ENCODE measurements around the gene ZNF324B. TPM values are rescaled to one million over a fixed set of nuclear protein-coding genes. Genes with fewer than 3 reads are reported as not detected.
A peak's percentile ranks its signal among the peaks of the same experiment; 100 is the strongest.
"Not testable (repeated sequence)": the region's sequence is repeated elsewhere in the genome, so short reads cannot be mapped to it uniquely, and the experiment has no call there.

The ZNF324B gene
- polyA plus RNA-seq (ENCODE audit: insufficient read length), result 5.4 TPM
- long read RNA-seq, donor 1, partial matches to known transcripts, result 0 of 2 reads
- long read RNA-seq, donor 1, other reads (novel, unspliced or antisense), result 0 of 2 reads
- long read RNA-seq, donor 2, partial matches to known transcripts, result 0 of 1 reads
- long read RNA-seq, donor 2, other reads (novel, unspliced or antisense), result 0 of 1 reads
- long read RNA-seq, donor 3, partial matches to known transcripts, result 0 of 1 reads
- long read RNA-seq, donor 3, other reads (novel, unspliced or antisense), result 0 of 1 reads
- long read RNA-seq, donor 4, result 0 reads
- long read RNA-seq, donor 5, result 0 reads
- long read RNA-seq, donor 6, partial matches to known transcripts, result 0 of 1 reads
- long read RNA-seq, donor 6, other reads (novel, unspliced or antisense), result 0 of 1 reads
- long read RNA-seq, donor 7, result 0 reads
- long read RNA-seq, donor 8, result 0 reads

DNA sequence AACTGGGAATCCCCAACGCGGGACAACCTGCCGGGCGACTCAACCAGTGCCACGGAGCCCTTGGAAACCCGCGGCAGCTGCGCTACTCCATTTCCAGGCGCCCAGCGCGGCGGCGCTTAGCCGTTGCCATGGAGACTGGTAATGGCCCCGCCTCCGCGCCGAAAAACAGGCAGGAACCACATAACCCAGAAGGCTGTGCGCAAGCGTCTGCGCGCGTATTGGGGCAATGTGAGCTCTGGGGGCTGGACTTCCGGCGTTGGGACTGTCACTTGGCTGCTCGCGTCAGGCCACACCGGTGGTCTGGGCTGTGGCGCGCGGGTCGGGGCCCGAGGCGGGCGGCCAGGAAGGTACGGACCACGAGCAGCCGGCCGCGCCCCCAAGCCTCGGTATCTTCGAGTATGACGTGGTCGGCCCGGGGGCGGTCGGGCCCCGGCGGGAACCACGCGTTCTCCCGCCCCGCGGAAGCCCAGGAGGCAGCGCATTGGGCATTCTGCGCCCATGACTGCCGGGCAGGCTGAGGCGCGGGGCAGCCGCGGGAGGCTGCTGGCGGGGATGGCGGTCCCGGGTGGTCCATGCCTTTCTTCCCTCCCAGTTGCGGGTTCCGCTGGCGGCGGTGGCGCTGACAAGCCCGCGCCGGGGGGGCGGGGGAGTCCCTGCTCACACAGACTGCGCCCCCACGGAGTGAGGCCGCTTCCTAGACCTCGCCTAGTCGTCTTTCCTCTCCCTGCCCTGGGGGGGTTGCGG, at the start of gene ZNF324B:
Gene ZNF324B, plus strand, starts transcription at position 265 of the 744 bp plus-strand sequence. CDS start 2,080 bp downstream, outside the sequence.
- DNase-seq, result peak; percentile 96

DNA sequence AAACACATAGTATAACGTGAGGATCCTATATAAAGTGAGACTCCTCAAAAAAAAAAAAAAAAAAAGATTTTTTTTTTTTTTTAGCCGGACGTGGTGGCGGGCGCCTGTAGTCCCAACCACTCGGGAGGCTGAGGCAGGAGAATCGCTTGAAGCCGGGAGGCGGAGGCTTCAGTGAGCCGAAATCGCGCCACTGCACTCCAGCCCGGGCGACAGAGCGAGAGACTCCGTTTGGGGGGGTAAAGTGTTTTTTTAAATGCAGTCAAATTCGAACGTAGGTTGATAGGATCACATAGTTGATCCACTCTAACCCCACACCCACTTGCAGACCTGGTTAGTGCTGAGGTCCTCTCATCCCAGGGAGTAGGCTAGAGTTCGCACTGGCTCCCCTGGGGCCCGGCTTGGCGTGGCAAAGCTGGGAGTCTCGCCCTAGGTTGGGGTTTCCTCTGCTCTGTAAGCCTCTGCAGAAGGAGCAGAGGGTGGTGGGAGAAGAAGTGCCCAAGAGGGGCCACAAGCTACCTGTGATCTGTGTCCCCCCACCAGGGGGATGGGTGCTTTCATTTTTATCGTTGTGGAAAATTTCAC, 49.5 kb upstream of the ZNF324B start:
- DNase-seq, result no peak

DNA sequence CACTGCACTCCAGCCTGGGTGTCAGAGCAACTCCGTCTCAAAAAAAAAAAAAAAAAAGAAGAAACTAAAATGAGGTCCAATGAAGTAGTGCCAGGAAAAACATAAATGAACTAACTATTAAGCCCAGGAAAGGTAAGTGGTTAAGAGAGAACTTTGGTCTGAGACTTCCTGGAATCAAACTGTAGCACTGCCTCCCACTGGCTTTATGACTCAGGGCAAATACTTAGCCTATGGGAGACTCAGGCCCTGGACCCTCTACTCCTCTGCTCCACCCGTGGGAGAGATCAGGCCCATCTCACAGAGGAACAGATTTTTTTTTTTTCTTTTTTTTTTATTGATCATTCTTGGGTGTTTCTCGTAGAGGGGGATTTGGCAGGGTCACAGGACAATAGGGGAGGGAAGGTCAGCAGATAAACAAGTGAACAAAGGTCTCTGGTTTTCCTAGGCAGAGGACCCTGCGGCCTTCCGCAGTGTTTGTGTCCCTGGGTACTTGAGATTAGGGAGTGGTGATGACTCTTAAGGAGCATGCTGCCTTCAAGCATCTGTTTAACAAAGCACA, 47.4 kb upstream of the ZNF324B start:
- DNase-seq, result not testable (repeated sequence)

DNA sequence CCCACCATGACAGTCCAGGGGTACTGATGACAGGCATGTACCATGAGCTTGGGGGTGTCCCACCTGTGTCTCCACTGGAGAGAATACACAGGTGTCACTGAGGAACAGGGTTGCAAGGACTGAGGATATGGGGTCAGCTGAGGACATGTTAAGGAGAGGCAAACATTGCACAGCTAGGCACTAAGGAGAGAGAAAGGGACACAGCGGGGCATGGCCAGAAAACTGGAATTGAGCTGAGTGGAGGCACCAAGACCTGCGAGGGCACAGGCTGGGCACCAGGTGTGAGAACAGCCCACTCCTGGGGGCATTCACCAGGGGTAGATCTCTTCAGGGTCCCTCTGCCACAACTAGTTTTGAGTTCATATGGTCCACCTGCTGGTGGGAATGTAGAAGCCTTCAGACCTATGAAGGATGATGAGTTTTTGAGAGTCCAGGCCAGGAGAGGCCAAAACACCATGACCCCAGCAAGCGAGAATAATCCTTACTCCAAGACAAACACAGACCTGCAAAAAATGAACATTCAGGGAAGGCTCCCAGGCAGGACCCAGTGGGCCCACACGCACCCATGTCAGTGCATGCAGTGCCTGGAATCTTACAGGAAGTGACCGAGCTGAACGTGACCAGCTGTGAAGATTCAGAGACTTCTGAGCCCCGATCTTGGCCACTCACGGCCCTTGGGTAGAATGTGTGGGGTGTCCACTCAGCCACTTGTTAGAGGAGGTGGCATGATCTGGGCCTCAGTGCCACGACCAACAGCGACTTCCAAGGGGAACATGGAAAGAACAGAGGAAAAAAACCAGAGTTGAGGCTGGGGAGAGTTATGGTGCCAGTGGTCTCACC, 44.4 kb upstream of the ZNF324B start:
- no peak for DNase-seq

DNA sequence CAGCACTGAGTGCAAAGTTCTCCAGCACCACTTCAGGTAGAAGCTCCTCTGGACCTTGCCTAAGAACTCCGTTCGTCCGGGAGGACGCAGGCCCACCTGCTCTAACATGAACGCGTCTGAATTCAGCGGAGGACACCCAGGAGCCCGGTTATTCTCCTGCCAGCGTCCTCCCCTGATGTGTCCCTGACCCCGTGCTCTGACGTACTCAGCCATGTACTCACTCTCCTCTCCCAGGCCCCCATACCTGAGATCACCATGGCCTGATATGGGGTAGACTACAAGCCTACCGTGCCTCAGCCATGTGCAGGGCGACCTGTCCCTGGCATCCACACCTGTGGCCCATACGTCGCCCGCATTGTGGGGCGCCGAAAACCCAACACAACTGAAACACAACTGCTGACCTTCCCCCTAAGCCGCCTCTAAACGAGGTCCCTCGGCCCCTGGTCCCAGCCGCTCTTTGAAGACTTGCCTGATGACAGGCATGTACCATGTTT, 43.7 kb upstream of the ZNF324B start:
- no peak for DNase-seq

DNA sequence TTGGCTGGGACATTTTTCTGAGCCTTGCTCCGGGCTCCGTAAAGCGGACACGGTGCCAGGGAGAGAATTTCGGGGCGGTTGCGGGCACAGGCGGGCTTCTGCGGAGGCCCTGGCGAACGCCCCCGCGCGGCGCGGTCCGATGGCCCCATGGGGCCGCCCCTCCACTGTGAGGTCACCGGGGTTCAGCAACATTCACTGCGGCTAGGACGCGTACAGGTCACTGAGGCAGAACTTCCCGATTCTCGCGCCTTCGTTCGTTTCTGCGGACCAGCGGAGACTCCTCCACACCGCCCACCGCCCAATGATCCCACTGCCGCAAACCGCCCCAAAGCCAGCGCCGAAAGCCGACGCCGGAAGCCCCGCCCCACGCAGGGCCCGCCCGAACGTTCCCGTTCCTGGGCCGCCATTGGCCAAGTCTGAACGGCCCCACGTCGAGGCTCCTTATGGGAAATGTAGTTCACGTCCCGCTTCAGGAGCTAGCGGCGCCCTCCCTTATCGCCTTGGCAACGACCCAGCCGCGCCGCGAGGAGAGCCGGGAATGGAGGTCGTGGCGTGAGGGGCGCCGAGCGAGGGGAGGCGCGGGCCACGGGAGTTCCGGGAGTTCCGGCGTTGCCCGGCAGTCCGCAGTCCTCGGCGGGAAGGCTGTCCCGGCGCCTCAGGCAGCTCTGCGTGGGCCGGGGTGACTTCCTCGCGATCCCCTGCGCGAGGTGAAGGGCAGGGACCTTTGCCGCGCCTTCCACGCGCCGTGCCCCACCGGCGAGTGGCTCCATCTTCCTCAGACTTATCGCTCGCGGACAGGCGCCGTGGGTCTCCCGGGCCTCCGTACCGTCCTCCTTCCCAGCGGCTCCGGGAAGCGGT, 43.0 kb upstream of the ZNF324B start, which contains the start of gene ZNF584:
Gene ZNF584, plus strand, starts transcription at position 498 of the 858 bp plus-strand sequence. CDS start 499 bp downstream, outside the sequence.
- peak; percentile 98 for DNase-seq

DNA sequence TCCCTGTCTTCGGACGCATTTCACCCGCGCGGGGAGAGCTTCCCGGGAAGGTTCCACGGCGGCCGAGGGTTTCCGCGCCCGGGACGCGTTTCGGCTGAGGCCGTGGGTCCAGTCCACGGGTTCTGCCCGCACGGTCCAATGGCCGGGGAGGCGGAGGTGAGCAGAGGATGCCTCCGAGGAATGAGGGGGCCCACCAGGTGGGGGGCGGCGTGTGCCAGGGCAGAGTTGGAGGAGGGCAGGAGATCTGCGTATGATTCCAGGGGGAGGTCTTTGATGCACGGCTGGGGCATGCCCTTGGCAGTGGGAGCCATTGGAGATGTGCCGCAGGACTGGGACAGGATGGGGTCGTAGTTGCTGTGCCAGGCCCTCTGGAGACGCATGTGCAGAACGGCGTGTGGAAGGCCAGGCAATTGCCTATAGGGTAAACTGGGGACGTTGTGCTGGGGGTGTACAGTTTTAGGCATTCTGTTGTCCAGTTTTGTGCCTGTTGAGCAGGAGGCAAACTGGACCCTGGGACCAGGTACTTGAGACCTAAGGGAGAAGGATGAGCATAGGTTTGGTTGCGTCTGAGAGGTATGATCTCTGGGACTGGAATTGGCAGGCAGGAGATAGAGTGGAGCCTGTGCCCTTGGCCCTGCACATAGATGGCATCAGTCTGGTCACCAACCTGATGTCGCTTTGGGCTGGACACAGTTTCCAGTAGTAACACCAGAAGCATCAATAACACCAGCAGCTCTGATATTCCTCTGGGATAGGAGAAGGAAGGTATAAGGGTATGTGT, 42.2 kb upstream of the ZNF324B start:
- DNase-seq, result no peak

DNA sequence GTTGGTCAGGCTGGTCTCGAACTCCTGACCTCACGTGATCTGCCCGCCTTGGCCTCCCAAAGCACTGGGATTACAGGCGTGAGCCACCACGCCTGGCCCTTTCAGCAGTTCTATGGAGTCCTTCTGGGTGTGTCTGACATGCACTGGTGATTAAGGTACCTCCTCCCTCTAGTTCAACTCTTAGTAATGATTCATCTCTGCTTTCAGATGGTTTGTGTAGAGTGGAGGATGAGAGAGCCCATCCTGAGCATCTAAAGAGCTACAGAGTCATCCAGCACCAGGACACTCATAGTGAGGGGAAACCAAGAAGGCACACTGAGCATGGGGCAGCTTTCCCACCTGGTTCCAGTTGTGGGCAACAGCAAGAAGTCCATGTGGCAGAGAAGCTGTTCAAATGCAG, 34.8 kb upstream of the ZNF324B start:
- DNase-seq, result no peak

DNA sequence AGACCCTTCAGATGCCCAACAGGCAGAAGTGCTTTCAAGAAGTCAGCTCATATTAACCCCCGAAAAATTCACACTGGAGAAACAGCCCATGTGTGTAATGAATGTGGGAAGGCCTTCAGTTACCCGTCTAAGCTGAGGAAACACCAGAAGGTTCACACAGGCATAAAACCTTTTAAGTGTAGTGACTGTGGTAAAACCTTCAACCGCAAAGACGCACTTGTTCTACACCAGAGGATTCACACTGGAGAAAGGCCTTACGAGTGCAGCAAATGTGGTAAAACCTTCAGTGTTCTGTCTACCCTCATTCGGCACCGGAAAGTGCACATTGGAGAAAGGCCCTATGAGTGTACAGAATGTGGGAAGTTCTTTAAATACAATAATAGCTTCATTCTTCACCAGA, 34.4 kb upstream of the ZNF324B start:
- no peak for DNase-seq

DNA sequence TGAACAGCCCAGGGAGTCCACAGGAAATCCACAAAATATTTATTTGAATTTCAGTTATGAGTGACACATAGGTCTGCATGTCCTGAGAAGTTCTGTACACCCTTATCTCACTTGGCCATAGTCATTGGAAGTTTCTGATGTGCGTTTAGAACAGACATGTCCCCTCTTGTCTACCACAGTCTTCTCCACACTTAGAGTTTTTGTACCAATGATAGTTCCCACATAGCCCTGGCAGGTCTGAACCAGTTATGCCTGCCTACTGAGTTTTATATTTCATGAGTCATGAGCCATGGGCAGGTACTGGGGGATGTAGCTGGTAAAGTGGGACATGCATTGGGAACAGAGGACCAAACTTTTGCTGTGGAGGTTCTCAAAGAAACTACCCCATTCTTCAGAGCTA, 22.8 kb upstream of the ZNF324B start:
- DNase-seq, result no peak

DNA sequence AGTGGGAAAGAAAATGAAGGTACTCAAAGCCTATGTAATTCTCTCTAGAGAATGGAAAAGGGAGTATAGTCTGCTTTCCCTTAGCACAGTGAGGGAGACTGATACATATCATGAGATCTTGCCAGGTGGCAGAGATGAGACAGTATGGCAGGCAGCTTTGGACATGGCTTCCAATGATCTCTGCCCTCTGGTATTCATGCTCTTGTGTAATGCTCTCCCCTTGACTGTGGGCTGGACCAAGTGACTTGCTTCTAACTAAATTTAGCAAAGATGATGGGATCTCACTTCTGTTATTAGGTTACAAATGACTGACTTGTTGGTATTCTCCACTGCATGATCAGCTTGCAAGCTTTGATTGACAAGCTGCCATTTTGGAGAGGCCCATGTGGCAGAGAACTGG, 21.7 kb upstream of the ZNF324B start:
- DNase-seq, result no peak

DNA sequence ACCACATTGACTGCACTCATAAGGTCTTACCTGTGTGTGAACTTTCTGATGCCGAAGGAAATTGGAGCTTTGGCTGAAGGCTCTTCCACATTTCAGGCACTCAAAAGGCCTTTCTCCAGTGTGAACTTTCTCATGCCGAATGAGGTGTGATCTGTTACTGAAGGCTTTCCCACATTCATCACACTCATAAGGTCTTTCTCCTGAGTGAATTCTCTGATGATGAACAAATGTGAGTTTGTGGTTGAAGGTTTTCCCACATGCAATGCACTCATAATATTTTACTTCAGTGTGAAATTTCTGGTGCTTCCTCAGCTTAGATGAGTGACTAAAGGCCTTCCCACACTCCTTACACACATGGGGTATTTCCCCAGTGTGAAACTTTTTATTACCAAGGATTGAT, 17.2 kb upstream of the ZNF324B start:
- no peak for DNase-seq

DNA sequence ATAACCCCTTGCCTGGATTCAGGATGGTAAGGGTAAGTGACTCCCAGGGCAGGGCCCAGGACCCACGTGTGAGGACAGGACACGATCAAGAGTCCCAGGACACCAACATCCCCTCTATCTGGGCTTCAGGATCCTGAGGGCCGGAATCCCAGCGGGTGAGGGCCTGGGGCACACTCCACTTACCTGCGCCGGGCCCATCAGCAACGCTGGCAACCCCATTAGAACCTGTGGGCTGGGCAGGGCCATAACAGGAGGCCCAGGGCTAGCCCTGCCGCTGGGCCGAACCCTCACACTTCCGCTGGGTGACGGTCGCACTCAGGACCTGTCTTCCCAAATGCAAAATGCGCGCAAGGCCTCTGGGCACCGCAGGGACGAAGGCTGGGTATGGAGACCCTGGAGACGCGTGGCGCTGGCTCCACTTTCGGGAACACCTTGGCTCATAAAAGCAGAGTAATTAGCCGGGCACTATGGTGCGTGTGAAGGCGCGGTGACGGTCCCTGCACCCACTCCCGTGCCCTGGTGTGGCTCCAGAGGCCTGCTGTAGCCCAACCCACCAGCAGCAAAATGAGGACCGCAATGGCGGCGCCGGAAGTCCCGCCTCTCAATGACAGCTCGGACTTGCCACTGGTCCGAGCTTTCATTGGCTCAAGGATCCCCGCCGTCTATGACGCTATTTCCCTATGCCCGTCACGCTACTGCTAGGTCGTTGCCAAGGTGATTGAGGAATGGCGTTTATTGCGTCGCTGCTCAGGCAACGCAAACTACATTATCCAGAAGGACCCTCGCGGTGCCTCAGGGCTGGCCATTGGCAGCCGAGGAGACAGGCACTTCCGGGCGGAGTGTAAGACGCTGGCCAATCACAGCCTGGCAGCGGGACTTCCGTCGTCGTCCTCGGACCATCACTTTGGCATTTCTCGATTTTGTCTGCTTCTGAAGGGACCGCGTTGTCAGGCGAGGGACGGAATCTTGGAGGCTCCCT, 11.6 kb upstream of the ZNF324B start, which contains the start of gene ZNF132:
Gene ZNF132, minus strand, starts transcription at position 578 of the 979 bp plus-strand sequence. Its CDS starts 332 bp downstream, at position 246.
- peak; percentile 100 for DNase-seq

DNA sequence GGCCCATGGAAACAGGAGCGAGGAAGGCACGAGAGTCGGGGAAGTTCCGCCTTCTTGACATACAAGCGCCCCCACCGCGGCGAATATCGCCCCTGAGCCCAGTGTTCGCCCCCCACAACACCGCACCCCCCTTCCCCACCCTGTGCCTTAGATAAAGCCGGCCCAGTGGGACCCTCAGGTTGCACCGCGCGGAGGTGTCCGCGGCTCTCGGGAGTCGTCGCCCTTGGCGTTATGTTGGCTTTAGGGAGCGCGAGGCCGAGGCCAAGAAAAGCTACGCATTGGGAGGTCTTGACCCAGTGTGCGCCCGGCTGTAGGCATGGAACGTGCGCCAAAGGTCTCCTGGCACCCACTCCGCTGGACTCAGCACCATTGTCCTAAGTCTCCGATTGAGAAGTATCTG, 10.9 kb upstream of the ZNF324B start:
- DNase-seq, result no peak

DNA sequence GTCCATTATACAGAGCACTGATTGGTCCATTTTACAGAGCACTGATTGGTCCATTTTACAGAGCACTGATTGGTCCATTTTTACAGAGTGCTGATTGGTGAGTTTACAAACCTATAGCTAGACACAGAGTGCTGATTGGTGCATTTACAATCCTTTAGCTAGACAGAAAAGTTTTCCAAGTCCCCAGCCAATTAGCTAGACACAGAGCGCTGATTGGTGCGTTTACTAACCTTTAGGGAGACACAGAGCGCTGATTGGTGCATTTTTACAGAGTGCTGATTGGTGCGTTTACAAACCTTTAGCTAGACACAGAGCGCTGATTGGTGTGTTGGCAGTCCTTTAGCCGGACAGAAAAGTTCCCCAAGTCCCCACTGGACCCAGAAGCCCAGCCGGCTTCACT, 8.4 kb upstream of the ZNF324B start:
- not testable (repeated sequence) for DNase-seq

DNA sequence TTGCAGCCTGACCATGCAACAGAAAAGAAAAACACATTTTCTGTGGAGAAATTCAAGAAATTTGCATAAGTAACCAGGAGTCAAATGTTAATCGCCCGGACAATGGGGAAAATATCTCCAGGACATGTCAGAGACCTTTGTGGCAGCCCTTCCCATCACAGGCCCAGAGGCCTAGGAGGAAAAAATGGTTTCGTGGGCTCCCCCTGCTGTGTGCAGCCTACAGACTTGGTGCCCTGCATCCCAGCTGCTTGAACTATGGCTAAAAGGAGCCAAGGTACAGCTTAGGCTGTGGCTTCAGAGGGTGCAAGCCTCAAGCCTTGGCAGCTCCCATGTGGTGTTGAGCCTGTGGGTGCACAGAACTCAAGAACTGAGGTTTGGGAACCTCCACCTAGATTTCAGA, 2.6 kb upstream of the ZNF324B start:
- not testable (repeated sequence) for DNase-seq

DNA sequence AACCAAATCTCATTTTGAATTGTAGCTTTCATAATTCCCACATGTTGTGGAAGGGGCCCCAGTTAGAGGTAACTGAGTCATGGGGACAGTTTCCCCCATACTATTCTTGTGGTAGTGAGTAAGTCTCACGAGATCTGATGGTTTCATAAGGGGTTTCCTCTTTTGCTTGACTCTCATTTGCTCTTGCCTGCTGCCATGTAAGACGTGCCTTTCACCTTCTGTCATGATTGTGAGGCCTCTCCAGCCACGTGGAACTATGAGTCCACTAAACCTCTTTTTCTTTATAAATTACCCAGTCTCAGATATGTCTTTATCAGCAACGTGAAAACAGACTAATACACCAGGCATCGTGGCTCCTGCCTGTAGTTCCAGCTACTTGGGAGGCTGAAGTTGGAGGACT, 1.4 kb upstream of the ZNF324B start:
- DNase-seq, result not testable (repeated sequence)

DNA sequence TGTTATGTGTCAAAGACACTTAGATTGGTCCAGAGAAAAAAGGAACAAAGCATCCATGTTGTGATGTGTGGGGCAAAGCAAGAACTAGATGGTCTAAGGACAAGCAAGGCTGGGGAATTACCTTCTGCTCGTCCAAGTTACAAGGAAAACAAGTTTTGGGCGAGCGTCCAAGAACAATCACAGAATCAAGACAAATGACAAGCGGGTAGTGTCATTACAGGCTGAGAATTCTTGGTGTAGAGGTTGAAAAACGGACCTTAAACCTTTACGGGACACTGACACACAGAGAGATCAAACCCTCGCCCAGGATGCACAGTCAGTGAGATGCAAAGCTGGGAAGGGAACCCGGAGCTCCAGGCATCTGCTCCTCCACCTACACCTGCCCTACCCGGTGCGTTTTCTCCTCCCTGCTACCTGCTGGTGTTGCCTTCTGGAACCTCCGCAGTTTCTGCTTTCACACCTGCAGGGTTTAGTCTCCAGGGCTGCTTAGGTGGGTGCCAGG, 515 bp upstream of the ZNF324B start:
- no peak for DNase-seq
